HCT116 (cell line): ENCODE measurements around the gene PAM16.

Source experiments
- CTCF ChIP-seq, 3 experiments: fragments of 200-600 bp in 1 of 3; sonication (generic) in 1 of 3; IDR thresholded peaks in 2 of 3; conservative IDR thresholded peaks in 1 of 3; 2 replicates each; pipeline ENCODE4 v1.5.1; 2012 to 2017; ENCODE audit warnings: low read depth in 2 of 3, low read length in 2 of 3, antibody characterized with exemption in 1 of 3, borderline replicate concordance in 1 of 3, control low read depth in 1 of 3, mild to moderate bottlenecking in 1 of 3, mixed read lengths in 1 of 3, mixed run types in 1 of 3, moderate library complexity in 1 of 3; ENCODE audit not compliant: insufficient read depth in 1 of 3
- MAX ChIP-seq: IDR thresholded peaks from 2 replicates; pipeline ENCODE4 v1.6.1; 2012
- SIN3A ChIP-seq: IDR thresholded peaks from 2 replicates; pipeline ENCODE4 v1.6.1; 2012; ENCODE audit warnings: low read depth

GRCh38 chr16:4347010-4347409 is 4.1 kb downstream of the PAM16 start:
- TF ChIP-seq SIN3A, result no peak
- TF ChIP-seq CTCF (IDR thresholded peaks at IDR 0.05 in 2 of 3, conservative IDR thresholded peaks at IDR 0.05 in 1 of 3; ENCODE audit: borderline replicate concordance in 1 of 3, insufficient read depth in 1 of 3, low read depth in 2 of 3, low read length in 2 of 3), result no peak
- no peak for TF ChIP-seq MAX
